ENCODE data around the gene GDE1. TPM values are rescaled to one million over a fixed set of nuclear protein-coding genes. Genes with fewer than 3 reads are reported as not detected.
A peak's percentile ranks its signal among the peaks of the same experiment; 100 is the strongest.

The GDE1 gene
- total RNA-seq, 1 experiment from 2014 or later: 48.7 TPM

DNA sequence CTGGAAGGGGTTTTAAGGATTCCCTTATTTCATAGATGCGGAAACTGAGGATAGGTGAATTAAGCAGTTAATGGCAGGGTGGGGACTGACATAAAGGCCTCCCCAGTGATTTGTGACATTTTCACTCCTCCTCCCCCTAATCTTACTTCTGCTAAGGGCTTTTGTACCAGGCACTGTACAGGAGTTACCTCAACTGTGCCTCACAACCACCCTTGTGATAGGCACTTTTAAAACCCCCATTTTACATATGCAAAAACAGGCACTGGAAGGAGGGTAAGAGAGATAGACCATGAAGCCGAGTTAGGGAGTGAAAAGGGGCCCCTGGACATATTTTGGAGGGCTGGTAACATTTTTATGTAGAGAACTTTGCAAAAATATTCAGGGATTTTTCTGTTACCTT is 862 bp upstream of the GDE1 start:
- no peak overlapping the region for H3K4me3 ChIP-seq (ENCODE audit: low read depth, low read length)

DNA sequence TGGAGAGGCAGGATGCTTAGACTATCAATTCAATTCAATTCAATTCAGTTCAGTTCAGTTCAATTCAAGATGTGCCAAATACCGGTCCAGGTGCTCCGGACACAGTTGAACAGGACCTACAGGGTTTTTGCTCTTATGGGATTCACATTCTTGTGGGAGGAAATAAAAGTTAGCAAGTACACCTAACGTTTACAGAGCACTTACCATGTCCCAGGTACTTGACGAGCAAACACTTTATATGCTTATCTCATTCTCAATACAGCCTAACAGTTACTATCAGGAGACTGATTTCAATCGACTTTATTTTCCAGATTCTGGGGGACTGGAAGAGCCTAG is 467 bp upstream of the GDE1 start:
- peak overlapping the region; percentile 82 for H3K4me3 ChIP-seq (ENCODE audit: low read depth, low read length)
- POLR2A ChIA-PET: no interaction called here
- Mint-ChIP-seq H3K4me3 (ENCODE audit: unreplicated experiment) (peak overlapping the region; percentile 79), H3K27ac (ENCODE audit: unreplicated experiment) (peak overlapping the region; percentile 93), H3K27me3 (ENCODE audit: insufficient read depth, unreplicated experiment) (no peaks in the 10 kb centered on the region), H3K9me3 (ENCODE audit: unreplicated experiment) (no peaks in the 10 kb centered on the region), H3K4me1 (ENCODE audit: low read depth, unreplicated experiment) (peaks cover 11% of the 10 kb centered on the region), H3K36me3 (ENCODE audit: insufficient read depth, unreplicated experiment) (peaks cover 12% of the 10 kb centered on the region)
- TF ChIP-seq, protein P1, sequence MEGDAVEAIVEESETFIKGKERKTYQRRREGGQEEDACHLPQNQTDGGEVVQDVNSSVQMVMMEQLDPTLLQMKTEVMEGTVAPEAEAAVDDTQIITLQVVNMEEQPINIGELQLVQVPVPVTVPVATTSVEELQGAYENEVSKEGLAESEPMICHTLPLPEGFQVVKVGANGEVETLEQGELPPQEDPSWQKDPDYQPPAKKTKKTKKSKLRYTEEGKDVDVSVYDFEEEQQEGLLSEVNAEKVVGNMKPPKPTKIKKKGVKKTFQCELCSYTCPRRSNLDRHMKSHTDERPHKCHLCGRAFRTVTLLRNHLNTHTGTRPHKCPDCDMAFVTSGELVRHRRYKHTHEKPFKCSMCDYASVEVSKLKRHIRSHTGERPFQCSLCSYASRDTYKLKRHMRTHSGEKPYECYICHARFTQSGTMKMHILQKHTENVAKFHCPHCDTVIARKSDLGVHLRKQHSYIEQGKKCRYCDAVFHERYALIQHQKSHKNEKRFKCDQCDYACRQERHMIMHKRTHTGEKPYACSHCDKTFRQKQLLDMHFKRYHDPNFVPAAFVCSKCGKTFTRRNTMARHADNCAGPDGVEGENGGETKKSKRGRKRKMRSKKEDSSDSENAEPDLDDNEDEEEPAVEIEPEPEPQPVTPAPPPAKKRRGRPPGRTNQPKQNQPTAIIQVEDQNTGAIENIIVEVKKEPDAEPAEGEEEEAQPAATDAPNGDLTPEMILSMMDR (IDR thresholded peaks at IDR 0.05; ENCODE audit: insufficient read depth in 1 of 2, low read depth in 1 of 2, low read length in 1 of 2, severe bottlenecking in 1 of 2, unreplicated experiment in 1 of 2): no peak
- H3K9me3 ChIP-seq: no peaks in the 10 kb centered on the region
- intact Hi-C loops (cut with micrococcal nuclease; ENCODE audit: unreplicated experiment): loop anchor here (2.0 kb wide), 1 partner anchor 732 kb away; the partner anchor contains the start of gene RPS15A
- H3K36me3 ChIP-seq (ENCODE audit: control insufficient read depth, insufficient read depth, low read length): no peaks in the 10 kb centered on the region
- no TSS peak for BruUV-seq (replicated peaks)
- CTCF ChIA-PET: no interaction called here
- peaks cover 11% of the 10 kb centered on the region; the same call in 1 of the 2 replicates for H3K4me1 ChIP-seq
- H3K27me3 ChIP-seq (replicated peaks; ENCODE audit: control insufficient read depth, insufficient read depth, low read length): no peaks in the 10 kb centered on the region
- no peak for DNase-seq

More for the DNA sequence above, 862 bp upstream of the GDE1 start:
- intact Hi-C loops (cut with micrococcal nuclease; ENCODE audit: unreplicated experiment): loop anchor here (2.0 kb wide), 1 partner anchor 732 kb away; the partner anchor contains the start of gene RPS15A
- BruUV-seq (replicated peaks): no TSS peak
- Histone ChIP-seq H3K9me3 (no peaks in the 10 kb centered on the region), H3K4me1 (peaks cover 11% of the 10 kb centered on the region; the same call in 1 of the 2 replicates), H3K36me3 (ENCODE audit: control insufficient read depth, insufficient read depth, low read length) (no peaks in the 10 kb centered on the region), H3K27me3 (replicated peaks; ENCODE audit: control insufficient read depth, insufficient read depth, low read length) (no peaks in the 10 kb centered on the region)
- POLR2A ChIA-PET: no interaction called here
- DNase-seq: no peak
- TF ChIP-seq, protein P1 (IDR thresholded peaks at IDR 0.05; ENCODE audit: insufficient read depth in 1 of 2, low read depth in 1 of 2, low read length in 1 of 2, severe bottlenecking in 1 of 2, unreplicated experiment in 1 of 2): no peak
- no peaks in the 10 kb centered on the region for H3K9me3 Mint-ChIP-seq (ENCODE audit: unreplicated experiment)
- H3K27ac Mint-ChIP-seq (ENCODE audit: unreplicated experiment): no peak overlapping the region
- no peaks in the 10 kb centered on the region for H3K27me3 Mint-ChIP-seq (ENCODE audit: insufficient read depth, unreplicated experiment)
- H3K36me3 Mint-ChIP-seq (ENCODE audit: insufficient read depth, unreplicated experiment): peaks cover 12% of the 10 kb centered on the region
- peak overlapping the region; percentile 79 for H3K4me3 Mint-ChIP-seq (ENCODE audit: unreplicated experiment)
- peaks cover 11% of the 10 kb centered on the region for H3K4me1 Mint-ChIP-seq (ENCODE audit: low read depth, unreplicated experiment)
- CTCF ChIA-PET: interaction anchor here (1.8 kb wide), 1 partner anchor 20 kb away, joined by 4 read pairs; no protein-coding TSS in a partner anchor

DNA sequence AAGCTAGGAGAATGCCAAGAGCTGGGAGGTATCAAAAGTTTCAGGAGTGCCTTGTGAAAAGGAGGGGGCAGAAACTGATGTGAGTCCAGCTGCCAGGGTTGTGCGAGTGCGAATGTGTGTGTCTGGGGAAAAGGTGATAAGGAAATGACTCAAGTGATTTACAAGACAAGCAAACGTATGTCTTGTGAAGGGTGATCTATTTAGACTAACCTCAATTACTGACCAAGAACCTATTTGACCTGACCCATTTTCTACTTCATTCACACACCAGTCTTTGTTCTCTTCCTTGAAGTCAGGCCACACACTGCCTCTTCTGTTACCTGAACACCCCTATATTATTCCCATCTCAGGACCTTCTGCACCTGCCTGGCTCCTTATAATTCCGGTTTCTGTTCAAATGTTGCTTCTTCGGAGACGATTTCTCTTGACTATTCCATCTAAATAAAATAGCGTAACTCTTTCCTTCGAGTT is 1.0 kb downstream of the GDE1 start:
- BruUV-seq (replicated peaks): TSS peak; percentile 51
- POLR2A ChIA-PET: no interaction called here
- H3K4me1 Mint-ChIP-seq (ENCODE audit: low read depth, unreplicated experiment): peaks cover 11% of the 10 kb centered on the region
- TF ChIP-seq, protein P1 (IDR thresholded peaks at IDR 0.05; ENCODE audit: insufficient read depth in 1 of 2, low read depth in 1 of 2, low read length in 1 of 2, severe bottlenecking in 1 of 2, unreplicated experiment in 1 of 2): no peak
- H3K27me3 ChIP-seq (replicated peaks; ENCODE audit: control insufficient read depth, insufficient read depth, low read length): no peaks in the 10 kb centered on the region
- H3K9me3 ChIP-seq: no peaks in the 10 kb centered on the region
- peak overlapping the region; percentile 82 for H3K4me3 ChIP-seq (ENCODE audit: low read depth, low read length)
- intact Hi-C loops (cut with micrococcal nuclease; ENCODE audit: unreplicated experiment): no loop called here
- CTCF ChIA-PET: no interaction called here
- H3K36me3 ChIP-seq (ENCODE audit: control insufficient read depth, insufficient read depth, low read length): no peaks in the 10 kb centered on the region
- H3K4me3 Mint-ChIP-seq (ENCODE audit: unreplicated experiment): peak overlapping the region; percentile 79
- H3K36me3 Mint-ChIP-seq (ENCODE audit: insufficient read depth, unreplicated experiment): peaks cover 15% of the 10 kb centered on the region
- H3K27ac Mint-ChIP-seq (ENCODE audit: unreplicated experiment): peak overlapping the region; percentile 93
- H3K27me3 Mint-ChIP-seq (ENCODE audit: insufficient read depth, unreplicated experiment): no peaks in the 10 kb centered on the region
- DNase-seq: peak in 1 of 2 experiments; percentile 45
- H3K4me1 ChIP-seq: peaks cover 11% of the 10 kb centered on the region; the same call in 1 of the 2 replicates
- no peaks in the 10 kb centered on the region for H3K9me3 Mint-ChIP-seq (ENCODE audit: unreplicated experiment)
